OCI-LY7 (cell line): ENCODE results near the gene TNFAIP8.

Source experiments
- EZH2phosphoT487 ChIP-seq: fragments of 200-600 bp; sonication (generic); IDR thresholded peaks from 2 replicates; pipeline ENCODE4 v1.6.1; 2018; ENCODE audit warnings: low read depth, borderline replicate concordance, mild to moderate bottlenecking, mixed run types, antibody characterized with exemption, low read length, moderate library complexity, mixed read lengths
- TF ChIP-seq, protein P1 (sequence below): fragments of 200-600 bp; sonication (generic); conservative IDR thresholded peaks from 2 replicates; pipeline ENCODE4 v1.5.1; 2014; ENCODE audit warnings: mild to moderate bottlenecking, antibody characterized with exemption, low read length, moderate library complexity, mixed read lengths

GRCh38 chr5:119398727-119399466 is 43.1 kb downstream of the TNFAIP8 start:
- no peak for TF ChIP-seq EZH2phosphoT487
- TF ChIP-seq, protein P1, sequence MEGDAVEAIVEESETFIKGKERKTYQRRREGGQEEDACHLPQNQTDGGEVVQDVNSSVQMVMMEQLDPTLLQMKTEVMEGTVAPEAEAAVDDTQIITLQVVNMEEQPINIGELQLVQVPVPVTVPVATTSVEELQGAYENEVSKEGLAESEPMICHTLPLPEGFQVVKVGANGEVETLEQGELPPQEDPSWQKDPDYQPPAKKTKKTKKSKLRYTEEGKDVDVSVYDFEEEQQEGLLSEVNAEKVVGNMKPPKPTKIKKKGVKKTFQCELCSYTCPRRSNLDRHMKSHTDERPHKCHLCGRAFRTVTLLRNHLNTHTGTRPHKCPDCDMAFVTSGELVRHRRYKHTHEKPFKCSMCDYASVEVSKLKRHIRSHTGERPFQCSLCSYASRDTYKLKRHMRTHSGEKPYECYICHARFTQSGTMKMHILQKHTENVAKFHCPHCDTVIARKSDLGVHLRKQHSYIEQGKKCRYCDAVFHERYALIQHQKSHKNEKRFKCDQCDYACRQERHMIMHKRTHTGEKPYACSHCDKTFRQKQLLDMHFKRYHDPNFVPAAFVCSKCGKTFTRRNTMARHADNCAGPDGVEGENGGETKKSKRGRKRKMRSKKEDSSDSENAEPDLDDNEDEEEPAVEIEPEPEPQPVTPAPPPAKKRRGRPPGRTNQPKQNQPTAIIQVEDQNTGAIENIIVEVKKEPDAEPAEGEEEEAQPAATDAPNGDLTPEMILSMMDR: no peak
